NT2/D1 (cell line): Measurements from ENCODE around the gene VAV3.

Source experiments
- DNase-seq: peaks from one replicate; pipeline ENCODE4 v3.0.0-alpha.2; 2011; ENCODE audit warnings: low read depth, low spot score
- H3K27me3 ChIP-seq: 2 replicates; pipeline ENCODE4 v1.6.0; 2011; ENCODE audit warnings: mild to moderate bottlenecking; ENCODE audit not compliant: insufficient read length, insufficient read depth
- H3K36me3 ChIP-seq: 2 replicates; pipeline ENCODE4 v1.6.1; 2011; ENCODE audit warnings: mild to moderate bottlenecking, low read length, mixed read lengths; ENCODE audit not compliant: insufficient read depth, insufficient read length
- H3K4me1 ChIP-seq: 2 replicates; pipeline ENCODE4 v1.5.1; 2011; ENCODE audit not compliant: insufficient read depth, insufficient read length
- H3K4me3 ChIP-seq: 2 replicates; pipeline ENCODE4 v1.5.1; 2011; ENCODE audit warnings: low read depth; ENCODE audit not compliant: insufficient read length
- H3K9ac ChIP-seq: 2 replicates; pipeline ENCODE4 v1.6.0; 2011; ENCODE audit warnings: low read depth; ENCODE audit not compliant: insufficient read length
- H3K9me3 ChIP-seq: 2 replicates; pipeline ENCODE4 v1.5.1; 2011; ENCODE audit warnings: mild to moderate bottlenecking, low read length; ENCODE audit not compliant: insufficient read depth
- SUZ12 ChIP-seq: IDR thresholded peaks from 2 replicates; pipeline ENCODE4 v1.6.1; 2011; ENCODE audit not compliant: insufficient read length, insufficient read depth; ENCODE audit errors: extremely low read depth
- YY1 ChIP-seq: IDR thresholded peaks from 2 replicates; pipeline ENCODE4 v1.6.1; 2011; ENCODE audit not compliant: insufficient read length, insufficient read depth
- ZNF274 ChIP-seq: IDR thresholded peaks from 2 replicates; pipeline ENCODE4 v1.6.1; 2011; ENCODE audit warnings: mild to moderate bottlenecking, low read depth, low read length

Gene VAV3

DNA sequence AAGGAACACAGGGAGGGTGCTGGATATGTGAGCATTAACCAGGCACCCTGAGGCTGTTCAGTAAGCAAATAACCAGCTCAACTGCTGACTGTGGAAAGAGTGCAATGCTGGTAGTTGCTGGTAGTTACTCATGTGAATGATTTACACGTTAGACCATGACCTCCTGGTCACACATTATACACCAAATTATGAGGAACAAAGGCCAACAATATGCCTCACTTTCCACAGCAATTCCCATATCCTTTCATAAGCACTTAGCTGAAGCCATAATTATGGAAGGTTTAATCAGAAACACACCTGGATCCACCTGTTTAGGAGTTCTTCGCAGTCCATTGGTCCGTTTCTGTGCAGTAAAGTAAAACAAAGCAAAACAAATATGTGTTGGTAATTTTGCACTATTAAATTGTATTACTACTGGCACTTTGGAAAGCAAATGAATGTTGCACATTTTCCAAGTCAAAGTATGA, 281.8 kb downstream of the VAV3 start:
- H3K27me3 ChIP-seq = no peaks in the 10 kb centered on the region
- no peaks in the 10 kb centered on the region for H3K4me1 ChIP-seq
- no peaks in the 10 kb centered on the region for H3K9me3 ChIP-seq
- H3K9ac ChIP-seq = no peak overlapping the region
- DNase-seq = no peak
- TF ChIP-seq YY1 (no peak), SUZ12 (no peak), ZNF274 (no peak)
- no peaks in the 10 kb centered on the region for H3K36me3 ChIP-seq
- H3K4me3 ChIP-seq = no peak overlapping the region

DNA sequence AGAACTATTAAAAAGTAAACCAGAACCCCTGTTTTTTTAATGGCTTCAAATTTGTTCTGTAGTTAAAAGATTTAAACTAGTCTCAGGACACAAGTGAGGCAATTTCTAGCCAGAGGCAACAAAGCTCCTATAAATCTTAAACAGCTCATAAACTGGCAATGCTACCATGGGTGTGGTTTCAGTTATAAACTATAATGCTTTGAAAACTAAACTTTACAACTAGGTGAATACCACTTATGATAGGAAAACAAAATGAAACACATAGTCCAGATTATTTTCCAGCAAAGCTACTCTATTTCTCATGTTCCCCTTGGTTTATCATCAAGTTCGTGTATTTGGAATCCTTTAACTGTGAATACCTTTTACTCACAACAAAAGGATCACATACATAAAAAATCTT, 282.5 kb downstream of the VAV3 start:
- Histone ChIP-seq H3K9me3 (no peaks in the 10 kb centered on the region), H3K36me3 (no peaks in the 10 kb centered on the region), H3K4me1 (no peaks in the 10 kb centered on the region), H3K27me3 (no peaks in the 10 kb centered on the region), H3K9ac (no peak overlapping the region), H3K4me3 (no peak overlapping the region)
- no peak for DNase-seq
- TF ChIP-seq YY1 (no peak), SUZ12 (no peak), ZNF274 (no peak)

DNA sequence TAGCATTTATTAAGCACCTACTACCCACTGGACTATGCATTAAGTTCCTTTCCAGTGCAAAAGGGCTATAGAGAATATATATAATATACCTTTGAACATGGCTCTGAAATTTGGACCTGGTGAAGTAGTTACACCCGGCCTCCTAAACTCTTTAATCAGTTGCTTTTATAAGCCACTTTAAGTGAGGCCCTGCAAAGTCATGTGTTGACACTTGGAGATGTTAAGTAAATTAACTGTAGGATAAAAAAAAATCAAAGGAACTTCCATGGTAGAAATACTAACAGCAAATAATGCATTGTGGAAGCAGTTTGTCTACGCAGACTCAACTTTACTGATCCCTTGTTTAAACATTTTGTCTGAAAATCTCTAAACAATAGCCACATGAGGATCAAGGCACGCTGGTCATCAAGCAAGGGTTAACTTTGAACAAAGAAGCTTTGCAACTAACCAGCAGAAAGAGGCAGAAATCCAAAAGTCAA, 283.9 kb downstream of the VAV3 start:
- Histone ChIP-seq H3K9ac (no peak overlapping the region), H3K9me3 (no peaks in the 10 kb centered on the region), H3K36me3 (no peaks in the 10 kb centered on the region), H3K27me3 (no peaks in the 10 kb centered on the region), H3K4me1 (no peaks in the 10 kb centered on the region), H3K4me3 (no peak overlapping the region)
- no peak for DNase-seq
- TF ChIP-seq YY1 (no peak), SUZ12 (no peak), ZNF274 (no peak)

DNA sequence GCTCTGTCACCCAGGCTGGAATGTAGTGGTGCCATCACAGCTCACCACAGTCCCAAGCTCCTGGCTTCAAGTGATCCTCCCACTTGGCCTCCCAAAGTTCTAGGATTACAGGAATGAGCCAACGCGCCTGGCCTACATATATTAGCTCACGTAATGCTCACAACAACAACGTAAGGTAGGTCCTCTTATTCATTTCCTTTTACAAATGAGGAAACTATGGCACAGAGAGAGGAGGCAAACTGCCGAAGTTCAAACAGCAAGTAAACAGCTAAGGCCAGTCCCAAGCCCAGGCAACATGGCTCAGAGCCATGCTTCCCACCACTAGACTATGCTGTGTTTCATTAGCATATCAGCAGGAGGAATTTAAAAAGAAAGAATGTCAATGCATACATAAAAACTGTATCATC, 284.4 kb downstream of the VAV3 start:
- no peak overlapping the region for H3K4me3 ChIP-seq
- no peak for DNase-seq
- H3K27me3 ChIP-seq = no peaks in the 10 kb centered on the region
- no peaks in the 10 kb centered on the region for H3K36me3 ChIP-seq
- no peak for TF ChIP-seq SUZ12
- no peak for TF ChIP-seq YY1
- no peak for TF ChIP-seq ZNF274
- 0 out of 2 replicates have a peak, but pooled peaks cover 2% of the 10 kb centered on the region for H3K9me3 ChIP-seq
- no peak overlapping the region for H3K9ac ChIP-seq
- no peaks in the 10 kb centered on the region for H3K4me1 ChIP-seq

DNA sequence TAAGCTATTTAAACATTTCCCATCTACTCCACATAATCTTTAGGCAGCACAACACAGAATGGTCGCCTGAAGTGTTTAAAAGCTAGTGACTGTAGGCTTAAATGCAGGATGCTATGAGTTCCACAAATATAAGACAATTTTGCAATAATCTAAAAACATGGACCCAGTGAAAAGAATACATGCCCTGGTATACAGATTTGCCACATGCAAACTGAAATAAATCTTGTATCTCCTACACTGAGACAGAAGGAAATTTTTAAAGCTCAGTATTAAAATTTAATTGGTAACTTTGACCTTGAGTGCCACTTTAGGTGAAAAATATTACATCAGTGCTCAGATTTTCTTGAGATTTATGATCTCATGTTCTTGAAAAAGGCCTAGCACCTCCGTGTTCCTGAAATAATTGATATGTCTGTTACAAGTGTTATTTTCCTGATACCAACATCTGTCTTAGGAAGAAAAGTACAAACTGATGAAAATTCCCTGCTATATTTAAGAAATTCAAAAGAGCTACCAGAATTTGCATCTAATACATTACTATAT, 285.5 kb downstream of the VAV3 start:
- H3K27me3 ChIP-seq = no peaks in the 10 kb centered on the region
- no peaks in the 10 kb centered on the region for H3K36me3 ChIP-seq
- H3K4me3 ChIP-seq = no peak overlapping the region
- TF ChIP-seq YY1 = no peak
- no peak for TF ChIP-seq ZNF274
- no peak for TF ChIP-seq SUZ12
- H3K9me3 ChIP-seq = peaks cover 13% of the 10 kb centered on the region; the same call in 1 of the 2 replicates
- no peak overlapping the region for H3K9ac ChIP-seq
- H3K4me1 ChIP-seq = no peaks in the 10 kb centered on the region
- no peak for DNase-seq

DNA sequence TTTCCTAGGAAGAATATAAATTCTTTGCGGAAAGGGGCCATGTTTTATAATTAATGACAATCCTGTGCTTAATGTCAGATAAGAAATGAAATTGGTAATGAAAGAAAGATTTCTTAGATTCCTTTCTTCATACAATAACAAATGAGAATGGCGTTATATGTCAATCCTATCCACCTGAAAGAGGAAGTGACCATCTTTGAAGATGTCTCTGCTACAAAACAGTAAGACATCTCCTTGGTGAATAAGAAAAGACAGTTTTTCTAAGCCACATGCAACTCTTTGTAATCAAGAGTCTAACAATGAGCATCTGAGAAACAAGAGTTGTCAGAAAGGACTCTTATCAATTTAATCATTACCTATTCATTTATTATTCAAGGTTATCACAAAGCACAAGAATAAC, 286.0 kb downstream of the VAV3 start:
- Histone ChIP-seq H3K9ac (no peak overlapping the region), H3K27me3 (no peaks in the 10 kb centered on the region), H3K4me1 (no peaks in the 10 kb centered on the region), H3K4me3 (no peak overlapping the region), H3K9me3 (peaks cover 13% of the 10 kb centered on the region; the same call in 1 of the 2 replicates), H3K36me3 (no peaks in the 10 kb centered on the region)
- no peak for DNase-seq
- TF ChIP-seq SUZ12 (no peak), YY1 (no peak), ZNF274 (no peak)

DNA sequence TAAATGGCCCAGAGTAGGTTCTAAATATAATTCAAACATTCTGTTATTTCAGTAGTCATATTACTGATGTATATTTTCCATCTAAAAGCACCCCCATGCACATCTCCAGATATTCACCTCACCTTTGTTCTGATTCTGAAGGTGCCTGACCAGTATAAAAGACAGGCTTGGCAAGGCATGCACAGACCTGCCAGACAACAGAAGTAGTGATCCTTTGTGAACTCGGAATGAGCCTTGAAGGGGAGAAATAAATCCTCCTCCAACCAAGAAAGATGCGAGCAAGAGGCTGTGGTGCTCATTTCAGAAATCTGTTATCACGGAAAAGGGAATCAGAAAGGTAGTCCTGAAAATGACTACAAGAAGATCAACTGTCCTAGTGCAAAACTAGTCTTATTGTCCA, 287.3 kb downstream of the VAV3 start:
- no peak overlapping the region for H3K4me3 ChIP-seq
- no peak for DNase-seq
- H3K36me3 ChIP-seq = no peaks in the 10 kb centered on the region
- no peak for TF ChIP-seq ZNF274
- no peak for TF ChIP-seq SUZ12
- no peak for TF ChIP-seq YY1
- no peaks in the 10 kb centered on the region for H3K4me1 ChIP-seq
- peaks cover 13% of the 10 kb centered on the region; the same call in 1 of the 2 replicates for H3K9me3 ChIP-seq
- no peaks in the 10 kb centered on the region for H3K27me3 ChIP-seq
- no peak overlapping the region for H3K9ac ChIP-seq

DNA sequence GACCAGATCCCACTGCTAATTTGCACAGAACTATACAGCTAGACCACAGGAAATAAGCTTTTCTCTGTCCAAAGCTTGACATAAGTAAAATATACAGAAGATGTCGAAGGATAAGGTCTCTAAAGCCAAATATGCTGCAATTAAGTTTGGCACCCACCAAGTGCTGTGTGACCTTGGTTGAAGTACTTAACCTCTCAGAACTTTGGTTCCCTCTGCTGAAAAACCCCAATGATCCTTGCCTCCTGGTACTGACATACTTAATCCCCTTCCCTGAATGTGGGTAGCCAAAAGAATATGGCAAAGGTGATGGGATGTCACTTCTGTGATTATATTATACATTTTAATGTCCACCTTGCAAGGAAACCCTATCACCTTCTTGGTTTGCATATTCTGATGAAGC, 290.5 kb downstream of the VAV3 start:
- Histone ChIP-seq H3K4me3 (no peak overlapping the region), H3K9ac (no peak overlapping the region), H3K27me3 (no peaks in the 10 kb centered on the region), H3K9me3 (peaks cover 13% of the 10 kb centered on the region; the same call in 1 of the 2 replicates), H3K4me1 (no peaks in the 10 kb centered on the region), H3K36me3 (no peaks in the 10 kb centered on the region)
- TF ChIP-seq ZNF274 = no peak
- TF ChIP-seq YY1 = no peak
- TF ChIP-seq SUZ12 = no peak
- no peak for DNase-seq
